Gastroesophageal sphincter (tissue), 4 donors: Measurements from ENCODE around the gene GLTP. TPM values are rescaled to one million over a fixed set of nuclear protein-coding genes. Genes with fewer than 3 reads are reported as not detected.

ENCODE experiments used
- ATAC-seq: fragments of 150-250 bp; one replicate; pipeline ENCODE4 v1.9.1; 2016; ENCODE audit warnings: mild to moderate bottlenecking, moderate library complexity
- H3K27ac ChIP-seq, 4 donors: fragments of 200-600 bp; sonication (generic) in 3 of 4; 1 replicate in 3 of 4; 2 replicates in 1 of 4; pipeline ENCODE4 v1.5.1; 2016 to 2019
- H3K27me3 ChIP-seq: fragments of 200-600 bp; sonication (generic); one replicate; pipeline ENCODE4 v1.5.1; 2019
- H3K36me3 ChIP-seq, 2 donors: fragments of 200-600 bp; sonication (generic); one replicate each; pipeline ENCODE4 v1.5.1; 2019; ENCODE audit warnings: control low read depth in 1 of 2
- H3K4me1 ChIP-seq, 3 donors: fragments of 200-600 bp; sonication (generic); 1 replicate in 2 of 3; 2 replicates in 1 of 3; pipeline ENCODE4 v1.5.1; 2016 to 2019; ENCODE audit warnings: control low read depth in 2 of 3
- H3K4me3 ChIP-seq, 2 donors: fragments of 200-600 bp; sonication (generic); one replicate each; pipeline ENCODE4 v1.5.1; 2019; ENCODE audit warnings: mild to moderate bottlenecking in 1 of 2, moderate library complexity in 1 of 2
- H3K9me3 ChIP-seq, 3 donors: fragments of 200-600 bp; sonication (generic); one replicate each; pipeline ENCODE4 v1.5.1; 2017 to 2019; ENCODE audit warnings: control low read depth in 2 of 3
- CTCF ChIP-seq, 4 experiments: fragments of 200-600 bp in 2 of 4; fragments of 450-650 bp in 2 of 4; sonication (generic) in 1 of 4; IDR thresholded peaks; one replicate each; pipeline ENCODE4 v1.5.1; 2017 to 2019; ENCODE audit warnings: antibody characterized with exemption in 4 of 4, mild to moderate bottlenecking in 2 of 4, moderate library complexity in 2 of 4
- EP300 ChIP-seq: sonication (generic); formaldehyde crosslinking; IDR thresholded peaks from one replicate; pipeline ENCODE4 v1.6.1; 2017; ENCODE audit warnings: antibody characterized with exemption, mild to moderate bottlenecking
- POLR2A ChIP-seq, 2 donors: fragments of 450-650 bp; IDR thresholded peaks; one replicate each; pipeline ENCODE4 v1.6.1; 2017; ENCODE audit warnings: antibody characterized with exemption in 2 of 2, mild to moderate bottlenecking in 2 of 2, moderate library complexity in 1 of 2
- POLR2AphosphoS5 ChIP-seq: sonication (generic); formaldehyde crosslinking; IDR thresholded peaks from one replicate; pipeline ENCODE4 v1.6.1; 2017; ENCODE audit warnings: antibody characterized with exemption
- whole genome bisulfite sequencing, 2 donors: methylation state at CpG; one replicate each; pipeline ENCODE4 v1.1.5; 2018; ENCODE audit warnings: low coverage in 1 of 2; 5-methylcytosine and 5-hydroxymethylcytosine counted together
- small RNA-seq, 4 donors: library from RNA; depleted of rRNA; stranded (forward); fragments of <200 nt; gene quantifications; one replicate each; pipeline ENCODE3, GENCODE V24; 2016
- total RNA-seq, 4 donors: library from RNA; depleted of rRNA; stranded (reverse); fragments of >200 nt; gene quantifications; one replicate each; pipeline ENCODE4 v1.1.0, GENCODE V29; 2016

Gene GLTP
- total RNA-seq, 4 donors from 2014 or later = 35.2 to 70.3 (median 51.8) TPM

GRCh38 chr12:109807954-109808643 lies 72.2 kb downstream of the GLTP start:
- H3K27ac ChIP-seq = no peak overlapping the region
- no peak overlapping the region for H3K4me3 ChIP-seq
- ATAC-seq = no peak
- H3K36me3 ChIP-seq = no peaks in the 10 kb centered on the region
- H3K4me1 ChIP-seq = peaks cover 0 to 3% (median 0%) of the 10 kb centered on the region in 3 donors
- TF ChIP-seq CTCF (IDR thresholded peaks at IDR 0.05) = no peak
- no peak for TF ChIP-seq POLR2A (IDR thresholded peaks at IDR 0.05)
- no peak for TF ChIP-seq POLR2AphosphoS5
- TF ChIP-seq EP300 = no peak
- peaks cover 13% of the 10 kb centered on the region for H3K27me3 ChIP-seq
- no peaks in the 10 kb centered on the region for H3K9me3 ChIP-seq
- WGBS, 2 donors = no CpG with 5 or more reads among the region's 12 CpGs

GRCh38 chr12:109804820-109805761 lies 75.2 kb downstream of the GLTP start:
- H3K9me3 ChIP-seq = no peaks in the 10 kb centered on the region
- H3K36me3 ChIP-seq = no peaks in the 10 kb centered on the region
- H3K4me3 ChIP-seq = no peak overlapping the region
- WGBS, 2 donors = 26 to 43% methylated on average over 7 to 8 of the region's 12 CpGs
- H3K4me1 ChIP-seq = peaks cover 0 to 3% (median 0%) of the 10 kb centered on the region in 3 donors
- ATAC-seq = peak; percentile 71
- H3K27ac ChIP-seq = no peak overlapping the region
- H3K27me3 ChIP-seq = peaks cover 6% of the 10 kb centered on the region
- TF ChIP-seq POLR2A (IDR thresholded peaks at IDR 0.05) = no peak
- peak in 3 of 4 experiments; percentile 91 to 97 (median 95) for TF ChIP-seq CTCF (IDR thresholded peaks at IDR 0.05)

GRCh38 chr12:109803678-109804077 lies 76.7 kb downstream of the GLTP start:
- Histone ChIP-seq H3K27ac (no peak overlapping the region), H3K4me1 (peaks cover 0 to 3% (median 0%) of the 10 kb centered on the region in 3 donors), H3K9me3 (no peaks in the 10 kb centered on the region), H3K27me3 (no peaks in the 10 kb centered on the region), H3K4me3 (no peak overlapping the region), H3K36me3 (no peaks in the 10 kb centered on the region)
- ATAC-seq = no peak
- no peak for TF ChIP-seq EP300
- TF ChIP-seq CTCF (IDR thresholded peaks at IDR 0.05) = no peak
- TF ChIP-seq POLR2AphosphoS5 = no peak
- TF ChIP-seq POLR2A (IDR thresholded peaks at IDR 0.05) = no peak
- WGBS, 2 donors = 88% methylated on average over 1 of the region's 3 CpGs; no CpG with 5 or more reads in 1 of the 2 donors

GRCh38 chr12:109802828-109803227 lies 77.5 kb downstream of the GLTP start:
- WGBS, 2 donors = 80 to 96% methylated on average over 1 to 4 of the region's 15 CpGs
- Histone ChIP-seq H3K4me3 (no peak overlapping the region), H3K27me3 (no peaks in the 10 kb centered on the region), H3K36me3 (no peaks in the 10 kb centered on the region), H3K9me3 (no peaks in the 10 kb centered on the region), H3K4me1 (peaks cover 0 to 3% (median 0%) of the 10 kb centered on the region in 3 donors), H3K27ac (no peak overlapping the region)
- no peak for ATAC-seq
- TF ChIP-seq CTCF (IDR thresholded peaks at IDR 0.05) = no peak
- TF ChIP-seq POLR2A (IDR thresholded peaks at IDR 0.05) = no peak
- TF ChIP-seq EP300 = no peak
- no peak for TF ChIP-seq POLR2AphosphoS5

Small RNA genes within 50 kb of the gene (small RNA-seq; reads per million reads assigned to genes)
- gene MIR4497 (0 reads per million in 4 donors), gene RN7SL441P (0 reads per million in 4 donors)

Other genes with a start within 250 kb of the GLTP start
- gene FAM222A, start 166.7 kb downstream of the GLTP start, total RNA-seq = 1 to 10 TPM in 2 of 4 donors, under 1 TPM in 2; 0.54 to 3.7 (median 0.92) TPM
- under 1 TPM in 3 of 4 donors, not detected in 1; 0.13 to 0.82 (median 0.19) TPM for gene TRPV4, start 47.1 kb downstream of the GLTP start, total RNA-seq
- 10 to 100 TPM; 12.4 to 29.4 (median 17.6) TPM for gene TCHP, start 19.7 kb upstream of the GLTP start, total RNA-seq
- 10 to 100 TPM; 36.8 to 52.8 (median 42.3) TPM for gene GIT2, start 115.8 kb upstream of the GLTP start, total RNA-seq
- gene ANKRD13A, start 118.9 kb upstream of the GLTP start, total RNA-seq = 100 to 1,000 TPM; 141 to 182 (median 153) TPM
- gene C12orf76, start 168.0 kb upstream of the GLTP start, total RNA-seq = 10 to 100 TPM in 3 of 4 donors, 1 to 10 TPM in 1; 9.4 to 21.5 (median 11.4) TPM
- gene IFT81, start 243.8 kb upstream of the GLTP start, total RNA-seq = 10 to 100 TPM; 16.0 to 40.0 (median 20.7) TPM